MCF 10A (cell line): ENCODE measurements around the gene CADPS. TPM values are rescaled to one million over a fixed set of nuclear protein-coding genes. Genes with fewer than 3 reads are reported as not detected.
A peak's percentile ranks its signal among the peaks of the same experiment; 100 is the strongest.

Source experiments
- BruUV-seq: library from RNA; stranded (reverse); fragments of 400-500 nt; replicated peaks from 2 replicates; lab custom pipeline; 2021; lab: Mats Ljungman, UMichigan
- CTCF ChIA-PET: fragments of 300-600 bp; sonication (Branson Sonifier 250); formaldehyde crosslinking; extraction: SDS; loops from one replicate; lab custom pipeline; 2021; ENCODE audit warnings: antibody characterized with exemption, inconsistent platforms; lab: Yijun Ruan, JAX
- POLR2A ChIA-PET: fragments of 300-600, 350-650 bp; sonication (Branson Sonifier 250); formaldehyde crosslinking; extraction: SDS; loops from one replicate; lab custom pipeline; 2020; ENCODE audit warnings: antibody characterized with exemption, inconsistent platforms; lab: Yijun Ruan, JAX
- DNase-seq: peaks from one replicate; pipeline ENCODE4 v3.0.0-alpha.2; 2018; ENCODE audit not compliant: unreplicated experiment
- H3K27ac Mint-ChIP-seq: one replicate; pipeline ENCODE4 v1.8.0; 2022; ENCODE audit warnings: mild to moderate bottlenecking, low read depth, mixed read lengths; ENCODE audit not compliant: unreplicated experiment
- H3K27me3 Mint-ChIP-seq: one replicate; pipeline ENCODE4 v1.8.0; 2022; ENCODE audit warnings: mixed read lengths; ENCODE audit not compliant: insufficient read depth, unreplicated experiment
- H3K36me3 Mint-ChIP-seq: one replicate; pipeline ENCODE4 v1.8.0; 2022; ENCODE audit warnings: mild to moderate bottlenecking, moderate library complexity, mixed read lengths; ENCODE audit not compliant: insufficient read depth, unreplicated experiment
- H3K4me1 Mint-ChIP-seq: one replicate; pipeline ENCODE4 v1.8.0; 2022; ENCODE audit warnings: mixed read lengths; ENCODE audit not compliant: insufficient read depth, unreplicated experiment
- H3K4me3 Mint-ChIP-seq: one replicate; pipeline ENCODE4 v1.8.0; 2022; ENCODE audit warnings: mild to moderate bottlenecking, moderate library complexity, mixed read lengths; ENCODE audit not compliant: unreplicated experiment
- H3K9me3 Mint-ChIP-seq: one replicate; pipeline ENCODE4 v1.8.0; 2022; ENCODE audit warnings: mixed read lengths; ENCODE audit not compliant: unreplicated experiment
- CTCF ChIP-seq: fragments of 200-600 bp; IDR thresholded peaks from one replicate; pipeline ENCODE4 v1.8.0; 2022; ENCODE audit warnings: antibody characterized with exemption, mild to moderate bottlenecking; ENCODE audit not compliant: unreplicated experiment
- intact Hi-C: fragments of 100-400 bp; cut with micrococcal nuclease; formaldehyde crosslinking; loops from 2 replicates; pipeline ENCODE4 v1.14.1; 2022
- total RNA-seq: library from RNA; stranded (reverse); gene quantifications from 2 replicates; pipeline ENCODE4 v1.2.3, GENCODE V29; 2022

Gene CADPS
- total RNA-seq, 1 experiment from 2014 or later: not detected

- TF ChIP-seq CTCF: no peak
- Mint-ChIP-seq H3K27ac (peak overlapping the region; percentile 95), H3K4me1 (peaks cover 56% of the 10 kb centered on the region), H3K36me3 (no peaks in the 10 kb centered on the region), H3K27me3 (no peaks in the 10 kb centered on the region), H3K4me3 (peak overlapping the region; percentile 55), H3K9me3 (no peaks in the 10 kb centered on the region)
- POLR2A ChIA-PET: interaction anchor here (0.7 to 2.7 kb wide), 7 partner anchors 8 to 598 kb away, joined by 3 to 13 read pairs (median 4); no protein-coding TSS in a partner anchor
- intact Hi-C loops: no loop called here
- CTCF ChIA-PET: interaction anchor here (0.6 to 3.9 kb wide), 7 partner anchors 9 to 1320 kb away, joined by 3 to 27 read pairs (median 4); no protein-coding TSS in a partner anchor
- peak; percentile 91 for DNase-seq
- no TSS peak for BruUV-seq
These were observed 270.9 kb downstream of the CADPS start for GRCh38 chr3:62604298-62604697.

DNA sequence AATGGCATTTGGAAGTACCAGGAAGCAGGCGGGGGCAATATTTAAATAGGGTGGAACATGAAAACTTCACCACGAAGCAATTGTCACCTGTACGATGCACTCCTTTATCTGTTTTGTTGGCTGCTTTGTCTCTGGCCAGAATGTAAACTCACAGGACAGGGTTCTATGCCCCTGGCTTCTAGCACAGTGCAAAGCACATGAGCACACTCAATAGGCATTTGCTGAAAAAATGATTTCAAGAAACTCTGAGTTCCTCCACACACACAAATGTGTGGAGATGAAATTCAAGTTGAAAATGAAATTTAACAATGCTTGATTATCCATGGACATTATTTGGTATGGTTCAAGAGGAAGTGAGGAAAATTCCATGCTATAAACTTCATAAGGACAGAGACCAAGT lies 272.2 kb downstream of the CADPS start:
- no peak for TF ChIP-seq CTCF
- CTCF ChIA-PET: interaction anchor here (2.8 kb wide), 1 partner anchor 63 kb away, joined by 11 read pairs; no protein-coding TSS in a partner anchor
- POLR2A ChIA-PET: interaction anchor here (0.6 to 2.7 kb wide), 3 partner anchors 16 to 267 kb away, joined by 3 to 13 read pairs (median 4); no protein-coding TSS in a partner anchor
- no peak overlapping the region for H3K4me3 Mint-ChIP-seq
- intact Hi-C loops: no loop called here
- H3K36me3 Mint-ChIP-seq: no peaks in the 10 kb centered on the region
- H3K27me3 Mint-ChIP-seq: no peaks in the 10 kb centered on the region
- BruUV-seq: no TSS peak
- H3K9me3 Mint-ChIP-seq: no peaks in the 10 kb centered on the region
- no peak for DNase-seq
- peaks cover 56% of the 10 kb centered on the region for H3K4me1 Mint-ChIP-seq
- H3K27ac Mint-ChIP-seq: peak overlapping the region; percentile 95

DNA sequence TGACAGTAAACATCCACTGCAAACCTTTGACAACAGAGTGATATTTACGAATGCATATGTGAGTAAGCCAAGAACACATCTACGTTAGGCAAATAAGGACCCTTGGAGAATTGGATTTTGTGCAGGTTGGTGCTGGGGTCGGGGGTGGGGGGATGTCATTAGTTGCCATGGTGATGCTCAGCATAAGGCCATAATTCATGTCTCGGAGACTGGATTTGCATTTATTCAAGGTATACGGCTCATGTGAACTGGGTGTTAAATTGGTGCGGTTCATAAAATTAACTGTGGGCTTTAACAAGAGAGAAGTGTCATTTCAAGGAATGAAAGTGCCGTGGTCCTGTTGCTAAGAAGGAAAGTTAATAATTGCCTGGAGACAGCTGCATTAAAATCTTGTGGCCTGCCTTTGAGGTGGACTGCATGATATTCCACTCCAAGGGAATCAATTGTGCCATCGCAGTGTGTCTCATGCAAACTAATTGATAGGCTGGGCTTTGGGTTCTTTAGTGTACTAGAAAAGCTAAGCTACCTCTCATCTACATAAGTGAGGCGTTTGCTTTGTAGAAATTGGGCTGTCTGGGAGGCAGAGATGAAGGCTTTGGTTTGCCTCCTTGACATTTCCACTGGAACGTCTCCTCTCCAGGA lies 273.0 kb downstream of the CADPS start:
- H3K27ac Mint-ChIP-seq: peak overlapping the region; percentile 95

More for the DNA sequence above, 273.0 kb downstream of the CADPS start:
- H3K9me3 Mint-ChIP-seq: no peaks in the 10 kb centered on the region
- peaks cover 51% of the 10 kb centered on the region for H3K4me1 Mint-ChIP-seq
- no peak for TF ChIP-seq CTCF
- ChIA-PET CTCF (interaction anchor here (0.7 to 1.2 kb wide), 3 partner anchors 26 to 261 kb away, joined by 3 to 4 read pairs (median 3); no protein-coding TSS in a partner anchor), POLR2A (interaction anchor here (0.6 to 2.7 kb wide), 6 partner anchors 14 to 1201 kb away, joined by 3 to 13 read pairs (median 4); no protein-coding TSS in a partner anchor)
- no peak overlapping the region for H3K4me3 Mint-ChIP-seq
- DNase-seq: no peak
- intact Hi-C loops: no loop called here
- no peaks in the 10 kb centered on the region for H3K36me3 Mint-ChIP-seq
- no peaks in the 10 kb centered on the region for H3K27me3 Mint-ChIP-seq
- no TSS peak for BruUV-seq
